Activated T-helper 17 cell treated with anti-CD3 and anti-CD28 coated beads, Interleukin-2, amount 50 U/mL, for 72 hours (primary cell): Measurements from ENCODE around the gene SECTM1. TPM values are rescaled to one million over a fixed set of nuclear protein-coding genes. Genes with fewer than 3 reads are reported as not detected.

Experiments used
- ATAC-seq: fragments of 150-1000 bp; cut with Tn5 transposase; replicated peaks from 2 replicates; pipeline ENCODE4 v1.10.0; 2021; ENCODE audit warnings: mild to moderate bottlenecking, moderate library complexity
- H3K27ac Mint-ChIP-seq: one replicate; pipeline ENCODE4 v1.8.0; 2022; ENCODE audit warnings: mixed read lengths
- H3K27me3 Mint-ChIP-seq: one replicate; pipeline ENCODE4 v1.8.0; 2022; ENCODE audit warnings: mixed read lengths
- H3K36me3 Mint-ChIP-seq: one replicate; pipeline ENCODE4 v1.8.0; 2022; ENCODE audit warnings: low read depth, mild to moderate bottlenecking, mixed read lengths
- H3K4me1 Mint-ChIP-seq: one replicate; pipeline ENCODE4 v1.8.0; 2022; ENCODE audit warnings: mixed read lengths
- H3K4me3 Mint-ChIP-seq: one replicate; pipeline ENCODE4 v1.8.0; 2022; ENCODE audit warnings: mild to moderate bottlenecking, mixed read lengths
- H3K9me3 Mint-ChIP-seq: one replicate; pipeline ENCODE4 v1.8.0; 2022; ENCODE audit warnings: mixed read lengths
- total RNA-seq, 2 donors: library from RNA; stranded (reverse); gene quantifications; one replicate each; pipeline ENCODE4 v1.2.3, GENCODE V29; 2022

Gene SECTM1
- total RNA-seq, 2 donors from 2014 or later = 16.4 to 22.3 TPM

DNA sequence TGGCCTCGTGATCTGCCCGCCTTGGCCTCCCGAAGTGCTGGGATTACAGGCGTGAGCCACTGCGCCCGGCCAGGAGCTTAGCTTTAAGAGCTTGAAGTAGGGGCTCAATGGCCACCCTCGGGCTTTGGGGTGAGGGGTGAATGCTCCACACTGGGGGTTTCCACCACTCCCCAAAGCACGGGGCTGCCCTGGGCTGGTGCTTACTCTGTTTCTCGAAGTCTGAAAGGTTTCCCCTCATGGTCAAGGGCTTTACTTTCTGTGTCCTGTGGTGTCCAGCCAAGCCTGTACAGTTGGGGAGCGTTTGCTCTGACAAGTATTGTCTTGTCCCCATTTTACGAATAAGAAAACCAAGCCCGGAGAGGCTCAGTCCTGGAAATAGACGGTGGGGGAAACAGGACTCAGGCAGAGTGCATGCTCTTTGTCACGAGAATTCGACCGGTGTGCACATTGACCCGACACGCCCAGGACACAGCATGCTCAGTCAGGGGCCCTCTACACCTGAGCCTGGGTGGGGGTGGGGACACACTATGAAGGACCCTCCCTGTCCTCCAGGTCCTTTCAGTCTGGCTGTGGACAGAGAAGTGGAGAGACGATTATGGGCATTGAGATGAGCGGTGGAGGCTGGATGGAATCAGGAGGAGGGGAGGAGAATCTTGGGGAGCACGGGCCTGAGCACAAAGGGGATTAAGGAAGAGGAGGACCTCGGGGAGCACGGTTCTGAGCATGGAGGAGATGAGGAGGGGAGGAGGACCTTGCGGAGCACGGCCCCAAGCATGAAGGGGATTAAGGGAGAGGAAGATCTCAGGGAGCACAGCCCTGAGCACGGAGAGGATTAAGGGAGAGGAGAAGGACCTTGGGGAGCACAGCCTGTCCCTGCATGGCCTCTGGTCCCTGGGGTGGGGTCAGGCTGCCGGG, 23.7 kb downstream of the SECTM1 start:
- no peak overlapping the region for H3K4me3 Mint-ChIP-seq
- H3K27me3 Mint-ChIP-seq = no peaks in the 10 kb centered on the region
- H3K27ac Mint-ChIP-seq = peak overlapping the region; percentile 6
- H3K9me3 Mint-ChIP-seq = no peaks in the 10 kb centered on the region
- peaks cover 26% of the 10 kb centered on the region for H3K36me3 Mint-ChIP-seq
- no peak for ATAC-seq
- peaks cover 14% of the 10 kb centered on the region for H3K4me1 Mint-ChIP-seq

DNA sequence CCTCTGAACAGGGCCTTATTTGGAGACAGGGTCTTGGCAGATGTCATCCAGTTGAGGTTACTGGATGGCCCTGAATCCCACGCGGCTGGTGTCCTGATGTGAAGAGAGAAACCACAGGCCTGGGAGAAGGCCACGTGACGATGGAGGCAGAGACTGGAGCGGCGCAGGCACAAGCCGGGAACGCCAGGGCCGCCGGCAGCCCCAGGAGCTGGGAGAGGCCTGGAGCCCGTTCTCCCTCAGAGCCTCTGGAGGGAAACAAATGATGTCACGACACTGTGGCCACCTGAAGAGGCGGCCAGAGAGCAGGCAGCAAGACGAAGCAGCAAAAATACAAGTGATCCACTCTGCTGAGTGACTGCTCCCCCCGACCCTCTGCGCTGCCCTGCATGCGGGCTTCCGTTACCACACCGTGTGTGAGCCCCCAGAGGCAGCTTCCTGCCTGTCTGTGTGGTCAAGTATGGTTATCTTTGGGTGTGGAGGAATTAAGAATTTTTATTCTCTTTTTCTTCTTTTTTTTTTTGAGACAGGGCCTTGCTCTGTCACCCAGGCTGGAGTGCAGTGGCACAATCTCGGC, 27.8 kb downstream of the SECTM1 start:
- peaks cover 15% of the 10 kb centered on the region for H3K4me1 Mint-ChIP-seq

DNA sequence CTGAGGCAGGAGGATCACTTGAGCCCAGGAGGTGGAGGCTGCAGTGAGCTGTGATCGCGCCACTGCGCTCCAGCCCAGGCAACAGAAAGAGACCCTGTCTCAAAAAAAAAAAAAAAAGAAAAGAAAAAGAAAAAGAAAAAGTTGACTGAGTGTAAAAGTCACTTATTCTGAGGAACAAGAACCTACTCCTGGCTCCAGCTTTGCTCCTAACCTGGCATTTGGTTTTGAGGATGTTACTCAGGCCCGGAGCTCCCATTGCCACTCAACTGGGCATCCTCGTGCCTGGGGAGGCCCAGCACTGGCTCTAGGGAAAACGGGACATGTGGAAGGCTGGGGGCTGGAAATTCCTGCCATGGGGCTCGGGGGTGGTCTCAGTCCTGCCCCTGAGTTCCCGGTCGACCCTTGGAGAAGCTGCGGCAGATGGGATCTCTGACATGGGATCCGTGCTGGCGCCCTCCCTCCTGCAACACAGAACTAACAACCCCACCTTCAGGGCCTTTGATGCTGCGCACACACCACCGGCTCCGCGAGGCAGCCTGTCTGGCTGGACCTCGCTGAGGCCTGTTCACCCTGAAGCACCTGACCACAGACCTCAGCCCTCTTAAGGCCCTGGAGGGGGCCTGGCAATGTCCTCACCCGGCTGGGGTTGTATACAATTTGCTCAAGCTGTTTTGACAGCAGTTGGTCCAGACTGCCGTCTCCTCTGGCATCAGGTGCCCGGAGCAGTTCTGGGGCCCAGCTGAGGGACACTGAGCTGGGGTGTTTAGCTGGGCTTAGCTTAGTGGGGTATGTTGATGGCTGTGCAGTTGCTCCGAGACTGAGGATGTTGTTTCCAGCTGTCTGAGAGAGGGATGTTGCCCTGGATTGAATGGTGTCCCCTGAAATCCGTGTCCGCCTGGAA, 28.5 kb downstream of the SECTM1 start:
- H3K4me1 Mint-ChIP-seq = peaks cover 19% of the 10 kb centered on the region
- H3K27ac Mint-ChIP-seq = peak overlapping the region; percentile 98
- H3K9me3 Mint-ChIP-seq = no peaks in the 10 kb centered on the region
- H3K36me3 Mint-ChIP-seq = peaks cover 15% of the 10 kb centered on the region
- peak overlapping the region; percentile 70 for H3K4me3 Mint-ChIP-seq
- no peaks in the 10 kb centered on the region for H3K27me3 Mint-ChIP-seq
- ATAC-seq = no peak

More for the DNA sequence above, 27.8 kb downstream of the SECTM1 start:
- no peak for ATAC-seq
- Mint-ChIP-seq H3K27ac (peak overlapping the region; percentile 98), H3K36me3 (peaks cover 8% of the 10 kb centered on the region), H3K4me3 (peak overlapping the region; percentile 70), H3K27me3 (no peaks in the 10 kb centered on the region), H3K9me3 (no peaks in the 10 kb centered on the region)

DNA sequence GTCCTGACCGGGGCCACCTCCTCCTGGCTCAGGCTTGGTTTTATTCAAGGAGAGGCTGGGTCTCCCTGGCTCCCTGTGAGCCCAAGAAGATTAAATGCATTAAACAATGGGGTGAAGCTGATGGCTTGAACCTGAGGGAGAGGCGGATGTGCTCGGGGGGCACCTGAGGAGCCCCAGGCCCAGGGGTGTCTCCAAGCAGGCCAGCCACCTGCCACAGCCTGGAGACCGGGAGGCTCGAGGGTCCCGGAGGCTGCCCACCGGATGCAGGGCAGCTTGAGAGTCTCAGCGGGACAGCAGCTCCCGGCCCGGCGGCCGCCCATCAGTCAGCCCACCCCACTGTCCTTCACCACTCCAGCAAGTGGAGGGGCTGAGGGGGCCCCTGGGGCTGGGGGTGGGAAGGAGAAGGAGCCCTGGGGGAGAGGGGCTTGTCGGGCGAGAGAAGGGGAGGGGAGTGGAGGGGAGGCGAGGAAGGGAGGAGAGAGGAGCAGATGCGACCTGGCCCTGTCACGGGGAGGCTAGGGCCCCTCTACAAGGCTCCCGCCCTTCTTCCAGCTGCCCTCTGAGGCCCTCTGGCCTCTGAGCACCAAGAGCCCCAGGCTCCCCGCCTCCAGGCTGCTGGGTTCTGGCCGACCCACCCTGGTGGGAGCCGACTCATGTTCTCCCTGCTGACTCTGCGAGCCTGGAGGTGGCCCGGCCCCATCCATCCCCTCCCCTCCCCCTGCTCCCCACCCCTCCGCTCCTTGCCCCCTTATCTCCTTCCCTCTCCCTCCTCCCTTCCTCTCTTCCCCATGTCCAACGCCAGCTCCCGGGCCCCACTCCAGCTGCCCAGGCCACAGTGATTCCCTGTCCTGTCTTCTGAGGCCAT, 29.4 kb downstream of the SECTM1 start:
- no peak for ATAC-seq
- peak overlapping the region; percentile 85 for H3K4me3 Mint-ChIP-seq
- H3K36me3 Mint-ChIP-seq = peaks cover 24% of the 10 kb centered on the region
- no peaks in the 10 kb centered on the region for H3K9me3 Mint-ChIP-seq
- H3K27me3 Mint-ChIP-seq = no peaks in the 10 kb centered on the region
- peaks cover 25% of the 10 kb centered on the region for H3K4me1 Mint-ChIP-seq
- peak overlapping the region; percentile 100 for H3K27ac Mint-ChIP-seq

DNA sequence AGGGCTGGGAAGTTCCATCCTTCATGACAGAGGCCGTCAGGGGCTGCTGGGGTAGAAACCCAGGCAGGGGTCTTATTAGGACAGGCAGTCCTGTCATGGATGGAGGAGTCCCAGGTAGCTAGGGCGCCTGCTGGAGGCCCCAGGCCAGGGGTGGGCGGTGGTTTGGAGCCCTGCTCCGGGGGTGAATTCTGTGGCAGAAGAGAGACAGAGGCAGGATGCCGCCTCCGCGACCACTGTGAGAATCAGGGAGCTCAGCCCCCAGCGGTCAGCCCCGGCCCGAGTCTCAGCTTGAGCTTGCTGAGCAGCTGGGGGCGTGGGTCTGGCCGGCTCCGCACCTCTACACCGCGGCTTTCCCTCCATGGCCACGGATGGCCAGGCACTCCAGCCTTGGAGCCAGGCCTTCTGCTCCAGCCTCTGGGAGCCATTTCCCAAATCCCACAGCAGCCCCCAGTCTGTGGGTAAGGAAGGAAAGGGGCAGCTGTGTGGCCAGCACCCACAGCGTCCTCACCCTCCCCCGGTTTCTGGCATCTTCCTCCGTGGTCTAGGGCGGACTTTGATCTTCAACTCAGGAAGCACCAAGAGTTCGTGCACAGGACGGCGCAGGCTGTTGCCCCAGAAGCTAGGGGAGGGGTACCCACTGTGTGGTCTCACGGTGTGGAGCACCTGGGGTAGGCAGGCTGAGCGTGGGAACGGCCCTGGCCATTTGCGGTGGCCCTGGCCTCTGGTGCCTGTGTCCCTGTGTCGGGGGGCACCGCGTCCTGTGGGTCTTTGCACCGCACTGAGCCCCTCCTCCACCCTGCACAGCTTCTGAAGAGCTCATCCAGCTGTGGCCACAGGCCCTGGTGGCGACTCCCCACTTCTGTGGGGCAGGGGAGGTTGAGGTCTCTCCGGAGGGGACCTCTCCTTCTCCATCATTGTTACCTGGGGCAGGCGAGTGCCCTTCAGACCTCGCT, 30.3 kb downstream of the SECTM1 start:
- no peak for ATAC-seq
- Mint-ChIP-seq H3K4me3 (peak overlapping the region; percentile 85), H3K9me3 (no peaks in the 10 kb centered on the region), H3K27ac (peak overlapping the region; percentile 100), H3K27me3 (no peaks in the 10 kb centered on the region), H3K4me1 (peaks cover 20% of the 10 kb centered on the region), H3K36me3 (peaks cover 30% of the 10 kb centered on the region)

DNA sequence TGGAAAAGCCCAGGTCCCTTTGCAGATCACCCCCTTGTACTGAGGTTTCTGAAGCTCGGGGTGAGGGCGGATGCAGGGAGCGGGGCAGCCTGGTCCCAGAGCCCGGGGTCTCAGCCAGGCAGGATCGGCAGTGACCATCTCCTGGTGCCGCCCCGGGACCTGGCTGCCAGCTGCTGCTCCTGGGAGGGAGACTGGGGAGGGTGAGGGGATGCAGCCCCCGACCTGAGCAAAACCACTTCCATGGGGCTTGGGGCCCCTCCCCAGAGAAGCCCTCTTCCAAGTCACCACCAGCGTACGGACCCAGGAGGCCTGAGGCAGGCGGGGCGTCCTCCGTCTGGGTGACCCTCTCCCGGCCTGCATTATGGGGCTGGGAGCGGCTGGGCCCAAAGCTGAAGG, 31.0 kb downstream of the SECTM1 start:
- Mint-ChIP-seq H3K36me3 (peaks cover 37% of the 10 kb centered on the region), H3K4me1 (peaks cover 16% of the 10 kb centered on the region), H3K4me3 (peak overlapping the region; percentile 85), H3K9me3 (no peaks in the 10 kb centered on the region), H3K27ac (peak overlapping the region; percentile 100), H3K27me3 (no peaks in the 10 kb centered on the region)
- ATAC-seq = no peak

DNA sequence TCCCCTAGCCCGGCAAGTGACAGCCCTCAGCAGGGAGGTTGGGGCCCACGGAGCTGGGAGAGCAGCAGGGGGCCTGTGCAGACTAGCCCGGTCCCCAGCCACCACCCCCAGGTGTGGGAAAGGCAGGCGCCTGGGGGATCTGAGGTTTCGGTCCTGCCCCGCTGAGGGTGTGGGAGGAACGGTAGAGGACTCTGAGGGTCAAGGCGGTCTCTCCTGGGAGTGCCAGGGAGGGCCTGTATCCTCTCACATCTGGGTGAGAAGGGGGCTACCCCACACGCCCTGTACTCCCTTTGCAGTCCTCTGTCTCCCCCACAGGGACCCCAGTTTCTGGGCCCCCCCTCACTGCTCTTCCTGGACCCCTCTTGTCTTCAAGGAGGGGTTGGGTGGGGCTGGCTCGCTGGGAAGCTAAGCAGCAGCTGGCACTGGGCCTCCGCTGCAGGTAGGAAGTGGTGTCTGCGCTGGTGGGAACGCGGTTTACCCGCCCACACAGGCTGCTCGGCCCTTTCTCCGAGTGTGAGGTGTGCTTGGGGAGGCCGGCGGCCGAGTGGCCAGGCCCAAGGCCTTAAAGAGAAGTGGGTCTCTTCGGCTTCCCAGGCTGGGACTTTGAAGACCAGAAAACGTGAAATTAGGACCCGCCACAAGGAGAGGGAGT, 31.5 kb downstream of the SECTM1 start:
- Mint-ChIP-seq H3K9me3 (no peaks in the 10 kb centered on the region), H3K4me3 (peak overlapping the region; percentile 85), H3K27ac (peak overlapping the region; percentile 100), H3K36me3 (peaks cover 42% of the 10 kb centered on the region), H3K4me1 (peaks cover 19% of the 10 kb centered on the region), H3K27me3 (no peaks in the 10 kb centered on the region)
- peak; percentile 15 for ATAC-seq

DNA sequence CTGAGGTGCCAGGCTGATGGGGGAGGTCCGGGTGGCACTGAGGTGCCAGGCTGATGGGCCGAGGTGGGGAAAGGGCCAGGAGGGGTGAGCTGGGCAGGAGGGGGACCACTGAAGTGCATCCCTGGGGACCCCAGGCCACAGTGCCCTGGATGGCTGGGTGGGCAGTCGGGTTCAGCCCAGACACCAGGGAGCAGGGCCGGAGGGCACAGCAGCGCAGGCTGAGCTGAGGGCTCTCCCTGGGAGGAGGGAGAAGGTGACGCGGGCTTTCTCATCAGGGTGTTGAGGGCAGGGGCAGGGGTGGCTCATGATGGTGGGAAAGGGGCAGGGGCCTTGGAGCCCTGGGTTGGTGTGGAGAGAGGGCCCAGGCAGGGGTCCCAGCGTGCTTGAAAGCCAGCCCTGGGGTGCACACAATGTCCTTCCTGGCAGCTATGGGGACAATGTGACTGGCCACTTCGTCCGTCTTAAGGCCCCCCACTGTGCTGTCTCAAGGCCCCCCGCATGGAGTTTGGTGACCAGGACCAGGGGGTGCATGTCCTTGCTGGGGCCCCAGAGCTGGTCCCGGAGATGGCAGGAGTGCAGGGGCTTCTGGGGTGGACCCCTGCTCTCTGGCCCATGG, 32.2 kb downstream of the SECTM1 start:
- H3K4me1 Mint-ChIP-seq = peaks cover 21% of the 10 kb centered on the region
- no peaks in the 10 kb centered on the region for H3K9me3 Mint-ChIP-seq
- peak overlapping the region; percentile 100 for H3K27ac Mint-ChIP-seq
- ATAC-seq = no peak
- no peaks in the 10 kb centered on the region for H3K27me3 Mint-ChIP-seq
- peaks cover 37% of the 10 kb centered on the region for H3K36me3 Mint-ChIP-seq
- H3K4me3 Mint-ChIP-seq = peak overlapping the region; percentile 85

DNA sequence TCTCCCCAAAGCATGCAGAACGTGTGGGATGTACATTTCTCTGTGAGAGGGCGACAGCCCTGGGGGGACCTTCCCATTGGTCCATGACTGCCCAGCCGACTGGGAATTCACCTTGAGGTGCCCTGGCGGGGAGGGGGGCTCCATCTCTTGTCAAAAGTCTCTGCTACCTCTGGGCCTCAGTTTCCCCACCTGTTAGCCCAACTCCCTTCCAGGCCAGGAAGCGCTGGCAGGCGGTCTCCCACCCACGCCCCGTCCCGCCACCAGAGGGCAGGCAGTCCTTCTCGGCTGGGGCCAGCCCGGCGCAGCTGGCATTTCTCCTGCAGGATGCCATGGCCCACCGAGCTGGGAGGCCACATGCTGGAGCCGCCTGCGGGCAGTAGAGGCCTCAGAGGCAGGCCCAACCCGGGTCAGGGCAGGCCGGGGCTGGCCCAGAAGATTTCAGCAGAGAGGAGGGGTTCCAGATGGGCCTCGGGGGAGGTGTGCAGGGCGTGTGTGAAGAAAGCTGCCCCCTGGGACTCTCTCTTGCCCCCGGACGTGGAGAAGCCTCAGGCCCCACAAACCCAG, 32.8 kb downstream of the SECTM1 start:
- Mint-ChIP-seq H3K4me3 (peak overlapping the region; percentile 85), H3K27me3 (no peaks in the 10 kb centered on the region), H3K27ac (peak overlapping the region; percentile 100), H3K9me3 (no peaks in the 10 kb centered on the region), H3K4me1 (peaks cover 22% of the 10 kb centered on the region), H3K36me3 (peaks cover 35% of the 10 kb centered on the region)
- no peak for ATAC-seq

DNA sequence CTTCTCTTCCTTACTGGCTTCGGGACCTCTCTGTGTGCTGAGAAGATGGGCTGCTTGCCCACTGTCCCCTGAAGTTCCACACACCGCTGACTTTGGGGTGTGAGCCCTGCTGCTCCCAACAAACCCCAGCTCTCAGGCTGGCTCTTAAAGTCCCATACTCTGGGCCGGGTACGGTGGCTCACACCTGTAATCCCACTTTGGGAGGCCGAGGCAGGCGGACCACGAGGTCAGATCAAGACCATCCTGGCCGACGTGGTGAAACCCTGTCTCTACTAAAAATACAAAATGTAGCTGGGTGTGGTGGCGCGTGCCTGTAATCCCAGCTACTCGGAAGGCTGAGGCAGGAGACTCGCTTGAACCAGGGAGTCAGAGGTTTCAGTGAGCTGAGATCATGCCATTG, 33.3 kb downstream of the SECTM1 start:
- Mint-ChIP-seq H3K4me3 (peak overlapping the region; percentile 85), H3K27me3 (no peaks in the 10 kb centered on the region), H3K27ac (peak overlapping the region; percentile 100), H3K4me1 (peaks cover 26% of the 10 kb centered on the region), H3K36me3 (peaks cover 35% of the 10 kb centered on the region), H3K9me3 (no peaks in the 10 kb centered on the region)
- no peak for ATAC-seq

DNA sequence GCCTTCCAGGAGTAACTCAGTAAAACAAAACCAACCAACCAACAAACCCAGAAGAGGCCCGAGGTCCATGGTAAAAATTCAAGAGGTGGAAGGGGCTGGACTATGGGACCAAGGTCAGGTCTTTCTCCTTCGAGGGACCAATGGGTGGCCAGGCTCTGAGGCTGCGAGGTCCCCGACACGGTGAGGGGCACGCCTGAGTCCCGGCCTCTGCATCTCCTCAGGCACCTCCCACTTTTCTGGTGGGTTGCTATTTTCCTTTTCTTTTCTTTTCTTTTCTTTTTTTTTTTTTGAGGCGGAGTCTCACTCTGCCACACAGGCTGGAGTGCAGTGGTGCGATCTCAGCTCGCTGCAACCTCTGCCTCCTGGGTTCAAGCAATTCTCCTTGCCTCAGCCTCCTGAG, 34.1 kb downstream of the SECTM1 start:
- no peak for ATAC-seq
- peaks cover 31% of the 10 kb centered on the region for H3K4me1 Mint-ChIP-seq
- H3K27ac Mint-ChIP-seq = peak overlapping the region; percentile 100
- H3K9me3 Mint-ChIP-seq = no peaks in the 10 kb centered on the region
- H3K27me3 Mint-ChIP-seq = no peaks in the 10 kb centered on the region
- H3K36me3 Mint-ChIP-seq = peaks cover 39% of the 10 kb centered on the region
- H3K4me3 Mint-ChIP-seq = peak overlapping the region; percentile 85
